Activated T-cell treated with anti-CD3 and anti-CD28 coated beads, Interleukin-2, amount 50 U/mL, for 72 hours (primary cell): ENCODE results near the gene OR8S1. TPM values are rescaled to one million over a fixed set of nuclear protein-coding genes. Genes with fewer than 3 reads are reported as not detected.
"Not testable (repeated sequence)": the region's sequence is repeated elsewhere in the genome, so short reads cannot be mapped to it uniquely, and the experiment has no call there.

Experiments
- ATAC-seq, 2 donors: fragments of 150-1000 bp; cut with Tn5 transposase; replicated peaks in 1 of 2; 2 replicates each; pipeline ENCODE4 v1.10.0; 2021; ENCODE audit warnings: moderate library complexity in 2 of 2, mild to moderate bottlenecking in 1 of 2
- DNase-seq, 2 donors: peaks; one replicate each; pipeline ENCODE4 v3.0.0; 2021 to 2022; ENCODE audit warnings: mixed read lengths in 1 of 2
- H3K27ac Mint-ChIP-seq: one replicate; pipeline ENCODE4 v1.8.0; 2022; ENCODE audit warnings: mild to moderate bottlenecking, moderate library complexity, mixed read lengths
- H3K27me3 Mint-ChIP-seq: one replicate; pipeline ENCODE4 v1.8.0; 2022; ENCODE audit warnings: low read depth, mixed read lengths
- H3K36me3 Mint-ChIP-seq, 2 donors: one replicate each; pipeline ENCODE4 v1.8.0; 2022; ENCODE audit warnings: mixed read lengths in 2 of 2, mild to moderate bottlenecking in 1 of 2; ENCODE audit not compliant: insufficient read depth in 2 of 2
- H3K4me1 Mint-ChIP-seq: one replicate; pipeline ENCODE4 v1.8.0; 2022; ENCODE audit warnings: low read depth, mixed read lengths
- H3K4me3 Mint-ChIP-seq, 2 donors: one replicate each; pipeline ENCODE4 v1.8.0; 2022; ENCODE audit warnings: mild to moderate bottlenecking in 2 of 2, mixed read lengths in 2 of 2, moderate library complexity in 2 of 2
- H3K9me3 Mint-ChIP-seq, 2 donors: one replicate each; pipeline ENCODE4 v1.8.0; 2022; ENCODE audit warnings: mixed read lengths in 2 of 2
- total RNA-seq, 2 donors: library from RNA; stranded (reverse); gene quantifications; one replicate each; pipeline ENCODE4 v1.2.3, GENCODE V29; 2022

OR8S1 gene, protein sequence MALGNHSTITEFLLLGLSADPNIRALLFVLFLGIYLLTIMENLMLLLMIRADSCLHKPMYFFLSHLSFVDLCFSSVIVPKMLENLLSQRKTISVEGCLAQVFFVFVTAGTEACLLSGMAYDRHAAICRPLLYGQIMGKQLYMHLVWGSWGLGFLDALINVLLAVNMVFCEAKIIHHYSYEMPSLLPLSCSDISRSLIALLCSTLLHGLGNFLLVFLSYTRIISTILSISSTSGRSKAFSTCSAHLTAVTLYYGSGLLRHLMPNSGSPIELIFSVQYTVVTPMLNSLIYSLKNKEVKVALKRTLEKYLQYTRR
- total RNA-seq: not detected

DNA sequence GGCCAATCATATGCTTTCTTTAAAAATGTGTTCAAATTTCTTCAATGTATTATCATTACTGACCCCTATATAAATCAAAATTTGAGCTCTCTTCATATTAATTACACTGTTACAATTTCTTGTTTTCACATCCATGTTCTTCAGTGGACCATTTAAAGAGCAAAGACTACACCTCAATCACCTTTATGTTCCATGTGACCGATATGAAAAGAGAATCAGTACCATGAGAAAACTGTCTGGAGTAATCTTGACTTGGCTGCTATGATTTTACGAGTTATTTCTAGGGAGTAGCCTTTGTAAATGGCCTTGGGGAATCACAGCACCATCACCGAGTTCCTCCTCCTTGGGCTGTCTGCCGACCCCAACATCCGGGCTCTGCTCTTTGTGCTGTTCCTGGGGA is at the start of gene OR8S1:
OR8S1 (plus strand) TSS at position 301 of the 400 bp plus-strand sequence; CDS start at position 301, 0 bp downstream.
- DNase-seq (no peak), ATAC-seq (no peak)
- peaks cover 5% of the 10 kb centered on the region for H3K27me3 Mint-ChIP-seq
- H3K4me1 Mint-ChIP-seq: no peaks in the 10 kb centered on the region
- H3K27ac Mint-ChIP-seq: no peak within 1 kb of the TSS
- H3K36me3 Mint-ChIP-seq: no peaks in the 10 kb centered on the region
- no peaks in the 10 kb centered on the region for H3K9me3 Mint-ChIP-seq
- no peak within 1 kb of the TSS for H3K4me3 Mint-ChIP-seq

DNA sequence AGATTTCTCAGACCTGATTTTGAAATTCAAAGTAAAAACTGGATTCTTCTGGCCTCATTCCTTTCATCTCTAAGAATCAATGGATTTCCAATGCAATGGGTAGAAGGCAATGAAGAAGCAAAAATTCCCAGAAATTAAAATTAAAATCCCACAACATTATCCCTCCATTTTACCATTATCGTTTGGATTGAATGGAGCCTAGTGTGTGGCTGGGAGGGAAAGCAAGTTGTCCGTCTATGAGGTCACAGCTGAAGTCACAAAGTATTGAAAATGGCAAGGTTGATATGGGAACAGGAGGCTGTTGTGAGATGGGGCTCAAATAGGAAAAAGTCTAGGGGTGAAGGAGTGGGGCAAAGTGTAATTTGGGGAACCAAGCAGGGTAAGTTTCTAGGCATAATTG is 43.2 kb upstream of the OR8S1 start, which contains the start of gene C12orf54:
C12orf54 (plus strand) TSS at position 301 of the 400 bp plus-strand sequence. CDS start 799 bp downstream, outside the sequence.
- Mint-ChIP-seq H3K4me3 (no peak within 1 kb of the TSS), H3K9me3 (no peaks in the 10 kb centered on the region), H3K4me1 (no peaks in the 10 kb centered on the region), H3K27me3 (peaks cover 8% of the 10 kb centered on the region), H3K27ac (no peak within 1 kb of the TSS), H3K36me3 (peaks cover 0 to 2% of the 10 kb centered on the region in 2 donors)
- ATAC-seq (no peak), DNase-seq (no peak)

DNA sequence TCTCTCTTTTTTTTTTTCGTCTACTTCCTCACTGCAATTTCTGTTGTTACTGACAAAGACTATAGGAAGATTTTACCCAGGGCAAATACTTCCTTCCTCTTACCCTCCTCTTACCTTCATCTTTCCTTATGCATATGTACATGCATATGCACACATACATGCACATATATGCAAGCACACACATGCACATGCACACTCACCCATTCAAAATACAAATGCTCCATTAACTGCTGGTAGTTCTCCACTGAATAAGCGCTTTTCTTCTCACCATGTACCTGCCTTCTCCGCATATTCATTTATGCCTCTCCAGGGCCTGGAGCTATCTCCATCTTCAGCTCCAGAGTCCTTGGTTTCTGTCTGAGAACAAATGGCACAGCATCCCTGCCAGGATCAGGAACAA is 42.5 kb upstream of the OR8S1 start:
- H3K4me1 Mint-ChIP-seq: no peaks in the 10 kb centered on the region
- no peaks in the 10 kb centered on the region for H3K9me3 Mint-ChIP-seq
- no peak for DNase-seq
- no peak overlapping the region for H3K27ac Mint-ChIP-seq
- H3K4me3 Mint-ChIP-seq: no peak overlapping the region
- H3K36me3 Mint-ChIP-seq: peaks cover 0 to 2% of the 10 kb centered on the region in 2 donors
- ATAC-seq: no peak
- peaks cover 8% of the 10 kb centered on the region for H3K27me3 Mint-ChIP-seq

DNA sequence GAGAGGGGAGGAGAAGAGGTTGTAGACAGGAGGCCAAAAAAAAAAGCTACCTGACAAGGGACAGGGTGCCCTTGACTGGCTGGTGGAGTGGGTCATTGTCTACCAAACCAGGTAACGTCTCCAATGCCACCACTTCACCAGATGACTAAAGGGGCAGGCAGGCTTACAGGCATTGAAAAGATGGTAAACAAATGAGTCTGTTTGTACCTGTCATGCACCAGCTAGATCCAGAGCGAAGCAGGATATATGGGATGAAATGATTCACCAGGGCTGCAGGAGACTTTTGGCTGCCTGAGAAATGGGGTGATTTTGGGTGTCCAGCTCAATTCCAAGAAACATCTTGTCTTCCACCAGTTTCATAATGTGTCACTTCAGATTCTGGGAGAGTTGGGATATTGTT is 39.2 kb upstream of the OR8S1 start:
- Mint-ChIP-seq H3K27ac (no peak overlapping the region), H3K27me3 (peaks cover 8% of the 10 kb centered on the region), H3K9me3 (no peaks in the 10 kb centered on the region), H3K4me1 (peaks cover 18% of the 10 kb centered on the region), H3K36me3 (no peaks in the 10 kb centered on the region), H3K4me3 (no peak overlapping the region)
- ATAC-seq: no peak
- DNase-seq: no peak

DNA sequence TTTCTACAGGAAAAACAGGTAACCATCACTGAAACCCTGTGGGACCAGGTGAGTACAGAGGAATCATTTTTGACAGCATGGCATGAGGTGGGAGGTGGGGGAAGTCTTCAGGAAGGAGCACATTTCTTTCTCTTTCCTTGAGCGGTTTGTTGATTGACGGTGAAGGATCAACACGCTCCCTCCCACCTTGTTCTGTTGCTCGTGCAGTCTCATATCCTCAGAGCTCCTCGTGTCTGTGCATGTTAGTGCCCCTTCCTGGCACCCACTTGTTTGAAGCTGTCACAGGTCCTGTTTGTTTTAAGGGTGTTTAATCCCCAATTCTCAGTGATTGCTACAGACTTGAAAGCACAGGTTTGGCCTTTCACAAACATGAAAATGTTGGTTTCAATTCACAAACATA is 38.8 kb upstream of the OR8S1 start:
- no peak overlapping the region for H3K4me3 Mint-ChIP-seq
- ATAC-seq (no peak), DNase-seq (no peak)
- no peaks in the 10 kb centered on the region for H3K9me3 Mint-ChIP-seq
- H3K36me3 Mint-ChIP-seq: no peaks in the 10 kb centered on the region
- peaks cover 18% of the 10 kb centered on the region for H3K4me1 Mint-ChIP-seq
- H3K27me3 Mint-ChIP-seq: peaks cover 8% of the 10 kb centered on the region
- no peak overlapping the region for H3K27ac Mint-ChIP-seq

DNA sequence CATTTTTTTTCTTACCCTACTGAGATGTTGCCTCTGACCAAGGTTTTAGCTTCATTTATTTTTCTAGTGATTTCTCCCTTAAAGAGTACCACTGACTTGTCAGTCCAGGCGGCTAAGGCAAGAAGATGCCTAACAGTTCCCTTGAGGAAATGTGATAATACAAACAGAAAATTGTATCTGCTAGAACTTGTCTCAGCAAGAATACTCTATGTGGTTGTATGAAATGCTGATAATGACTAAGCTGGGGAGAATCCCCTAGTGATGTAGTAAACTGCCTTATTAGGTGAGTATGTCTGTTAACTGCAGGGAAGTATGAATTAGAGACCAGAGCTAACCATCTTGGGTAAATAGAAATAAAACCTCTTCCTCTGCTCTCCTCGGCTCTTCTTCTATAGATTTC is 36.4 kb upstream of the OR8S1 start:
- DNase-seq (no peak), ATAC-seq (peak; percentile 93 to 99)
- no peaks in the 10 kb centered on the region for H3K9me3 Mint-ChIP-seq
- peak overlapping the region in 1 of 2 donors; percentile 12 for H3K4me3 Mint-ChIP-seq
- no peak overlapping the region for H3K27ac Mint-ChIP-seq
- H3K4me1 Mint-ChIP-seq: peaks cover 18% of the 10 kb centered on the region
- H3K36me3 Mint-ChIP-seq: no peaks in the 10 kb centered on the region
- H3K27me3 Mint-ChIP-seq: peaks cover 8% of the 10 kb centered on the region

DNA sequence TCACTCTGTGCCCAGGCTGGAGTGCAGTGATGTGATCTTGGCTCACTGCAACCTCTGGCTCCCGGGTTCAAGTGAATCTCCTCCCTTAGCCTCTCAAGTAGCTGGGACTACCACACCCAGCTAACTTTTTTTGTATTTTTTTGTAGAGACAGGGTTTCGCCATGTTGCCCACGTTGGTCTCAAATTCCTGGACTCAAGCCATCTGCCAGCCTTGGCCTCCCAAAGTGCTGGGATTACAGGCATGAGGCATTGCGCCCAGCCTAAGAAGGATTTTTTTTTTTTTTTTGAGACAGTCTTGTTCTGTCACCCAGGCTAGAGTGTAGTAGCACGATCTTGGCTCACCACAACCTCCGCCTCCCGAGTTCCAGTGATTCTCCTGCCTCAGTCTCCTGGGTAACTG is 36.0 kb upstream of the OR8S1 start:
- H3K36me3 Mint-ChIP-seq, H3K9me3 Mint-ChIP-seq, H3K27me3 Mint-ChIP-seq, H3K4me3 Mint-ChIP-seq, DNase-seq, H3K27ac Mint-ChIP-seq, ATAC-seq: not testable (repeated sequence)
- H3K4me1 Mint-ChIP-seq: peaks cover 18% of the 10 kb centered on the region

DNA sequence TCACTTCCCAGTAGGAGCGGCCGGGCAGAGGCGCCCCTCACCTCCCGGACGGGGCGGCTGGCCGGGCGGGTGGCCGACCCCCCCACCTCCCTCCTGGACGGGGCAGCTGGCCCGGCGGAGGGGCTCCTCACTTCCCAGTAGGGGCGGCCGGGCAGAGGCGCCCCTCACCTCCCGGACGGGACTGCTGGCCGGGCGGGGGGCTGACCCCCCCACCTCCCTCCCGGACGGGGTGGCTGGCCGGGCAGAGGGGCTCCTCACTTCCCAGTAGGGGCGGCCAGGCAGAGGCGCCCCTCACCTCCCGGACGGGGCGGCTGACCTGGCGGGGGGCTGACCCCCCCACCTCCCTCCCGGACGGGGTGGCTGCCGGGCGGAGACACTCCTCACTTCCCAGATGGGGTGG is 25.2 kb upstream of the OR8S1 start:
- H3K9me3 Mint-ChIP-seq, H3K36me3 Mint-ChIP-seq, H3K4me3 Mint-ChIP-seq, H3K4me1 Mint-ChIP-seq, ATAC-seq, H3K27ac Mint-ChIP-seq, DNase-seq: not testable (repeated sequence)
- H3K27me3 Mint-ChIP-seq: peaks cover 29% of the 10 kb centered on the region

DNA sequence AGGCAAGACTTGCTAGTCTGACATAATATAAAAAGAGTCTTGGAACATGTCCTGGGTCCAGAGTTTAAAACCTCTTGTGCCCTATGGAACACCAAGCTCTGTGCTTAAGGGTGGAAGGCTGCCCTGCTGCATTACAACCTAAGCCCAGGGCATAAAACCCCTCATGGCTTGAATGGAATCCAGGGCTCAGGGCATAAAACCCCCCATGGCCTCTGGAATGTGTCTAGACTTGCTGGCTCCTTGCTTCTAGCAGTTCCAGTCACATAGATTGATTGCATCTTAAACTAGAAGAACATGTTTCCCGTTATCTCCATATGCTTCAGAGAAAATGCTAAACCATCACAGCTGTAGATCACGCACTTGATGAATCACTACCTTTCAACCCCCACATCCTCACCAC is 18.6 kb upstream of the OR8S1 start:
- H3K36me3 Mint-ChIP-seq, H3K27ac Mint-ChIP-seq, H3K9me3 Mint-ChIP-seq, ATAC-seq, H3K4me3 Mint-ChIP-seq, DNase-seq, H3K4me1 Mint-ChIP-seq: not testable (repeated sequence)
- H3K27me3 Mint-ChIP-seq: peaks cover 33% of the 10 kb centered on the region

DNA sequence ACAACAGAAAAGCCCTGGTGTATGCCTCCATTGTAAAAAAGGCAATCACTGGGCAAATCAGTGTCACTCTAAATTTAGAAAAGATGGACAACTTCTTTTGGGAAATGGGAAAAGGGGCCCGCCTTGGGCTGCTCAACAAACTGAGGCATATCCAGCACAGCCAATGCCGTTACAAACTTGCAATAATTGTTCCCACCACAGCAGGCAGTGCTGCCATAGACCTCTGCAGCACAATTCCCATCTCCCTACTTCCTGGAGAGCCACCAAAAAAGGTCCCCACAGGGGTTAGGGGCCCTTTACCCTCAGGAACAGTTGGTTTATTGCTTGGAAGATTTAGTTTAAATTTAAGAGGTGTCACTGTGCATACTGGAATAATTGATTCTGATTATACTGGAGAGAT is 16.4 kb upstream of the OR8S1 start:
- H3K4me1 Mint-ChIP-seq: peaks cover 12% of the 10 kb centered on the region
- peaks cover 3 to 10% of the 10 kb centered on the region in 2 donors for H3K36me3 Mint-ChIP-seq
- H3K9me3 Mint-ChIP-seq: peaks cover 2 to 5% of the 10 kb centered on the region in 2 donors
- peaks cover 23% of the 10 kb centered on the region for H3K27me3 Mint-ChIP-seq
- no peak for ATAC-seq
- no peak overlapping the region for H3K4me3 Mint-ChIP-seq
- no peak overlapping the region for H3K27ac Mint-ChIP-seq
- no peak for DNase-seq

DNA sequence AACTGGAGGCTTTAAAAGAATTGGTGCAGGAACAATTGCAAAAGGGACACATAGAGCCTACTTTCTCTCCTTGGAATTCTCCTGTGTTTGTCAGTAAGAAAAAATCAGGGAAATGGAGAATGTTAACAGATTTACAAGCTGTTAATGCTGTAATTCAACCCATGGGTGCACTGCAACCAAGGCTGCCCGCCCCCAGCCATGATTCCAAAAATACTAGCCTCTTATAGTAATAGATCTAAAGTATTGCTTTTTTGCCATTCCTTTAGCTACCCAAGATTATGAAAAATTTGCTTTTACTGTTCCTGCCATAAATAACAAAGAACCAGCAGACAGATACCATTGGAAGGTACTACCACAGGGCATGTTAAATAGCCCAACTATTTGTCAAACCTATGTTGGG is 15.3 kb upstream of the OR8S1 start:
- ATAC-seq (no peak), DNase-seq (no peak)
- H3K4me1 Mint-ChIP-seq: peaks cover 12% of the 10 kb centered on the region
- no peak overlapping the region for H3K27ac Mint-ChIP-seq
- H3K36me3 Mint-ChIP-seq: peaks cover 3 to 12% of the 10 kb centered on the region in 2 donors
- H3K27me3 Mint-ChIP-seq: peaks cover 12% of the 10 kb centered on the region
- no peak overlapping the region for H3K4me3 Mint-ChIP-seq
- H3K9me3 Mint-ChIP-seq: peaks cover 5 to 7% of the 10 kb centered on the region in 2 donors

DNA sequence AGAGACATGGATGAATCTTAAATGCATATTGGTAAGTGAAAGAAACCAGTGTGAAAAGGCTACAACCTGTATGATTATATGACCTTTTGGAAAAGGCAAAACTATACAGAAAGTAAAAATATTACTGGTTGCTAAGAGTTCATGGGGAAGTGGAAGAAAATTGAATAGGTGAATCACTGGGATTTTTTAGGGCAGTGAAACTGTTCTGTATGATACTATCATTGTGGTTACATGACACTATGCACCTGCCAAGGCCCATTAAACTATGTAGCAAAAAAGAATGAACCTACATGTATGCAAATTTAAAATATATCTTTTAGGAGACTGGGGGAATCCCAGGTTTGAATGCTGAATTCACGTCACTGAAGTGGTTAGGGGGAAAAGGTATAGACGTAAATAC is 12.6 kb upstream of the OR8S1 start:
- peaks cover 12% of the 10 kb centered on the region for H3K4me1 Mint-ChIP-seq
- peak overlapping the region; percentile 39 for H3K27ac Mint-ChIP-seq
- H3K4me3 Mint-ChIP-seq: peak overlapping the region; percentile 27 to 36

DNA sequence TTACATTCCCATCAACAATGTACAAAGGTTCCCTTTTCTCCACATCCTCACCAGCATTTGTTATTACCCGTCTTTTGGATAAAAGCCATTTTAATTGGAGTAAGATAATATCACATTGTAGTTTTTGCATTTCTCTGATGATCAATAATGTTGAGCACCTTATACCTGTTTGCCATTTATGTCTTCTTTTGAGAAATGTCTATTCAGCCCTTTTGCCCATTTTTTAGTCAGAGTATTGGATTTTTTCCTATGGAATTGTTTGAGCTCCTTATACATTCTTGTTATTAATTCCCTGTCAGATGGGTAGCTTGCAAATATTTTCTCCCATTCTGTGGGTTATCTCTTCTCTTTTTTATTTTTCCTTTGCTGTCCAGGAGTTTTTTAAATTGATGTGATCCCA is 10.7 kb upstream of the OR8S1 start:
- H3K27me3 Mint-ChIP-seq: no peaks in the 10 kb centered on the region
- ATAC-seq (no peak), DNase-seq (no peak)
- H3K9me3 Mint-ChIP-seq: peaks cover 3 to 5% of the 10 kb centered on the region in 2 donors
- H3K36me3 Mint-ChIP-seq: peaks cover 3 to 12% of the 10 kb centered on the region in 2 donors
- no peak overlapping the region for H3K27ac Mint-ChIP-seq
- peaks cover 12% of the 10 kb centered on the region for H3K4me1 Mint-ChIP-seq
- H3K4me3 Mint-ChIP-seq: no peak overlapping the region

More for the DNA sequence above, 12.6 kb upstream of the OR8S1 start:
- DNase-seq: peak in 1 of 2 donors; percentile 19
- Mint-ChIP-seq H3K36me3 (peaks cover 3 to 12% of the 10 kb centered on the region in 2 donors), H3K27me3 (no peaks in the 10 kb centered on the region), H3K9me3 (peaks cover 3 to 5% of the 10 kb centered on the region in 2 donors)
- ATAC-seq: peak; percentile 96 to 99

DNA sequence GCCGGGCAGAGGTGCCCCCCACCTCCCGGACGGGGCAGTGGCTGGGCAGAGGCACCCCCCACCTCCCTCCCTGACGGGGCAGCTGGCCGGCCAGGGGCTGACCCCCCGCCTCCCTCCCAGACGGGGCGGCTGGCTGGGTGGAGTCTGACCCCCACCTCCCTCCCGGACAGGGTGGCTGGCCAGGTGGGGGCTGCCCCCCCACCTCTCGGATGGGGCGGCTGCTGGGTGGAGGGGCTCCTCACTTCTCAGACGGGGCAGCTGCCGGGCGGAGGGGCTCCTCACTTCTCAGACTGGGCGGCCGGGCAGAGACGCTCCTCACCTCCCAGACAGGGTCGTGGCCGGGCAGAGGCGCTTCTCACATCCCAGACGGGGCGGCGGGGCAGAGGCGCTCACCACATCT is 5.1 kb upstream of the OR8S1 start:
- not testable (repeated sequence) for H3K9me3 Mint-ChIP-seq, H3K27ac Mint-ChIP-seq, H3K27me3 Mint-ChIP-seq, ATAC-seq, H3K36me3 Mint-ChIP-seq, DNase-seq, H3K4me1 Mint-ChIP-seq, H3K4me3 Mint-ChIP-seq
